22Rv1 (cell line): ENCODE data around the gene IMMP2L.

Source experiments
- H3K27ac ChIP-seq: fragments of 450-650 bp; 2 replicates; pipeline ENCODE4 v1.5.1; 2017
- ZFX ChIP-seq: fragments of 450-650 bp; IDR thresholded peaks from 2 replicates; pipeline ENCODE4 v1.6.1; 2017; ENCODE audit warnings: antibody characterized with exemption, borderline replicate concordance
- TF ChIP-seq, protein P1 (sequence below): fragments of 450-650 bp; IDR thresholded peaks from 2 replicates; pipeline ENCODE4 v1.5.1; 2017; ENCODE audit warnings: mild to moderate bottlenecking

IMMP2L gene

GRCh38 chr7:110754649-110755048 lies 807.6 kb downstream of the IMMP2L start:
- H3K27ac ChIP-seq: no peak overlapping the region
- TF ChIP-seq, protein P1, sequence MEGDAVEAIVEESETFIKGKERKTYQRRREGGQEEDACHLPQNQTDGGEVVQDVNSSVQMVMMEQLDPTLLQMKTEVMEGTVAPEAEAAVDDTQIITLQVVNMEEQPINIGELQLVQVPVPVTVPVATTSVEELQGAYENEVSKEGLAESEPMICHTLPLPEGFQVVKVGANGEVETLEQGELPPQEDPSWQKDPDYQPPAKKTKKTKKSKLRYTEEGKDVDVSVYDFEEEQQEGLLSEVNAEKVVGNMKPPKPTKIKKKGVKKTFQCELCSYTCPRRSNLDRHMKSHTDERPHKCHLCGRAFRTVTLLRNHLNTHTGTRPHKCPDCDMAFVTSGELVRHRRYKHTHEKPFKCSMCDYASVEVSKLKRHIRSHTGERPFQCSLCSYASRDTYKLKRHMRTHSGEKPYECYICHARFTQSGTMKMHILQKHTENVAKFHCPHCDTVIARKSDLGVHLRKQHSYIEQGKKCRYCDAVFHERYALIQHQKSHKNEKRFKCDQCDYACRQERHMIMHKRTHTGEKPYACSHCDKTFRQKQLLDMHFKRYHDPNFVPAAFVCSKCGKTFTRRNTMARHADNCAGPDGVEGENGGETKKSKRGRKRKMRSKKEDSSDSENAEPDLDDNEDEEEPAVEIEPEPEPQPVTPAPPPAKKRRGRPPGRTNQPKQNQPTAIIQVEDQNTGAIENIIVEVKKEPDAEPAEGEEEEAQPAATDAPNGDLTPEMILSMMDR: no peak
- no peak for TF ChIP-seq ZFX

GRCh38 chr7:110750931-110751605 lies 811.2 kb downstream of the IMMP2L start:
- no peak overlapping the region for H3K27ac ChIP-seq
- TF ChIP-seq, protein P1: no peak
- no peak for TF ChIP-seq ZFX

GRCh38 chr7:110733221-110733620 lies 829.1 kb downstream of the IMMP2L start:
- no peak overlapping the region for H3K27ac ChIP-seq
- TF ChIP-seq ZFX: no peak
- TF ChIP-seq, protein P1: no peak

DNA sequence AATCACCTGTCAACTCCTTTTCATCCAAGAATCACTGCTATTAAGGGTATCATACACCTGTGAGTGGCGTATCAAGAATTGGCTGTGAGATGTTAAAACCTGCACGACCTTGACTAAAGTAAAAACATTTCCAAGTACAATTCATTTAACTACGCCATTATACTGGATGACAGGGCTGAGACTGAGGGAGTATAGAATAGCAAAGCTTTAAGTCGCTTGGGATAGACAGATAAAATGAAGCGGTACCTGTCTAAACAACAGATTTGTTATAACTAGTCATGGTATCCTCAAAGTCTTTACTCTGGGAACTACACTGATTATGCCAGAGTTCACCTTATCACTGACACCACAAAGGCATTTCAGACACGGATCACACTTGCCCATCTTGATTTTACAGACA lies 837.5 kb downstream of the IMMP2L start:
- TF ChIP-seq, protein P1: no peak
- TF ChIP-seq ZFX: no peak
- H3K27ac ChIP-seq: no peak overlapping the region

GRCh38 chr7:110721395-110721794 lies 840.9 kb downstream of the IMMP2L start:
- TF ChIP-seq, protein P1: no peak
- TF ChIP-seq ZFX: no peak
- no peak overlapping the region for H3K27ac ChIP-seq

- no peak for TF ChIP-seq ZFX
- TF ChIP-seq, protein P1: no peak
- H3K27ac ChIP-seq: no peak overlapping the region
Measured at GRCh38 chr7:110720626-110721025, 841.7 kb downstream of the IMMP2L start.

DNA sequence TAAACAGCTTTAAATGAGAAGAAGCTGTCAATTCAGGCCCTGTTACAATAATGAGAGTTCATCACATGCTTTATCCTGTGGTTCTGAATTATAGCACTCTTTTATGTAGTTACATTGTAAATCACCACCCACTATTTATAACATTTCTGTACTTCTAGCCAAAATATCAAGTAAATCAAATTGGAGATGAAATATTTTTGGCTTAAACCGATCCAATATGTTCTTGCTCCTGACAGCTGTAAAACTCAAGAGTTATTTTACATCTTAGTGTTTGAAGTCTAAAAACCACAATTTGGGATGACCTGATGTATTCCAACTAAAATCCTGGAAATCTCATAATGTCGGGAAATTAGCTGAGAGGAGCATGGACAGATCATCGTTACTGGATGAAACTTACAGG lies 842.6 kb downstream of the IMMP2L start:
- TF ChIP-seq ZFX: no peak
- TF ChIP-seq, protein P1: no peak
- no peak overlapping the region for H3K27ac ChIP-seq
